GM12873 (cell line): ENCODE measurements around the gene SPATS2L.

Source experiments
- TF ChIP-seq, protein P1 (sequence below): IDR thresholded peaks from 2 replicates; pipeline ENCODE4 v1.5.1; 2012; ENCODE audit warnings: low read depth, mild to moderate bottlenecking, moderate library complexity, low read length, control low read depth; ENCODE audit not compliant: insufficient read depth; ENCODE audit errors: missing control alignments

Gene SPATS2L

DNA sequence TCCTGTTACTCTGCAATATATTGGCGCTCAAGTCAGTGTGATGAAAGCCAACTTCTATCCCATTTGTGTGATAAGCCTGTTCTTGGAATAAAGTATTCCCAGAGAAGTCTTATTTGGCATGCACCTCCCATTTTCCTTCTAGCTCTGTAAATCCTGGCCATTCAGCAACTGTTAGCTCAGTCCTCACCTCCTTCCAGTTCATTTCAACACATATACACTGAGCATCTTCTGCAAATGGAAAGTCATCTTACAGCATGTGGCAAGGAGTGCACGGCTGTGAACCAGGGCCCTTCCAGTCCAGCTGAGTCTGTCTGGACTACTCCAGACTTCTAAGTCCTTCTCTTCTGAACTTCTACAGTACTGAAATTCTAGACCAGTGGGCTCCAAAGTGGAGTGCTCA is 53.1 kb downstream of the SPATS2L start:
- TF ChIP-seq, protein P1, sequence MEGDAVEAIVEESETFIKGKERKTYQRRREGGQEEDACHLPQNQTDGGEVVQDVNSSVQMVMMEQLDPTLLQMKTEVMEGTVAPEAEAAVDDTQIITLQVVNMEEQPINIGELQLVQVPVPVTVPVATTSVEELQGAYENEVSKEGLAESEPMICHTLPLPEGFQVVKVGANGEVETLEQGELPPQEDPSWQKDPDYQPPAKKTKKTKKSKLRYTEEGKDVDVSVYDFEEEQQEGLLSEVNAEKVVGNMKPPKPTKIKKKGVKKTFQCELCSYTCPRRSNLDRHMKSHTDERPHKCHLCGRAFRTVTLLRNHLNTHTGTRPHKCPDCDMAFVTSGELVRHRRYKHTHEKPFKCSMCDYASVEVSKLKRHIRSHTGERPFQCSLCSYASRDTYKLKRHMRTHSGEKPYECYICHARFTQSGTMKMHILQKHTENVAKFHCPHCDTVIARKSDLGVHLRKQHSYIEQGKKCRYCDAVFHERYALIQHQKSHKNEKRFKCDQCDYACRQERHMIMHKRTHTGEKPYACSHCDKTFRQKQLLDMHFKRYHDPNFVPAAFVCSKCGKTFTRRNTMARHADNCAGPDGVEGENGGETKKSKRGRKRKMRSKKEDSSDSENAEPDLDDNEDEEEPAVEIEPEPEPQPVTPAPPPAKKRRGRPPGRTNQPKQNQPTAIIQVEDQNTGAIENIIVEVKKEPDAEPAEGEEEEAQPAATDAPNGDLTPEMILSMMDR, result no peak

DNA sequence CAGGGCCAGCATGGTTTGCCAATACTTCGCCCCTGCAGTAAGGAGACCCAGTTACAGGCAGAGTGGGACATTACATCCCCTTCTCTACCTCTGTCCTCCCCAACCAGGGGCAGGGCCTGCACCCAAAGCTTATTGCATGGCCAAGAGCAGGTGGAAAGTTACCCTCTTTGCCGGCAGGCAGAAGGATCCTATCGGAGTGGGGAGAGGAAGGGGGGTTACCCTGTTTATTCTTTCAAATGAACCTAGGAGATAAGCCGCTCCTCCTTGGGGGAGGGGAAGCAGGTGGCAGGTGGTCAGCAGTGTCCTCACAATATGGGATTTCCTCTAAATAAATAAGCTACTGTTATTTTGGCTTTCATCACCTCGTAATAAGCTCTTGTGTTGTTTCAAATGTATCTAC is 53.9 kb downstream of the SPATS2L start:
- TF ChIP-seq, protein P1, result no peak

DNA sequence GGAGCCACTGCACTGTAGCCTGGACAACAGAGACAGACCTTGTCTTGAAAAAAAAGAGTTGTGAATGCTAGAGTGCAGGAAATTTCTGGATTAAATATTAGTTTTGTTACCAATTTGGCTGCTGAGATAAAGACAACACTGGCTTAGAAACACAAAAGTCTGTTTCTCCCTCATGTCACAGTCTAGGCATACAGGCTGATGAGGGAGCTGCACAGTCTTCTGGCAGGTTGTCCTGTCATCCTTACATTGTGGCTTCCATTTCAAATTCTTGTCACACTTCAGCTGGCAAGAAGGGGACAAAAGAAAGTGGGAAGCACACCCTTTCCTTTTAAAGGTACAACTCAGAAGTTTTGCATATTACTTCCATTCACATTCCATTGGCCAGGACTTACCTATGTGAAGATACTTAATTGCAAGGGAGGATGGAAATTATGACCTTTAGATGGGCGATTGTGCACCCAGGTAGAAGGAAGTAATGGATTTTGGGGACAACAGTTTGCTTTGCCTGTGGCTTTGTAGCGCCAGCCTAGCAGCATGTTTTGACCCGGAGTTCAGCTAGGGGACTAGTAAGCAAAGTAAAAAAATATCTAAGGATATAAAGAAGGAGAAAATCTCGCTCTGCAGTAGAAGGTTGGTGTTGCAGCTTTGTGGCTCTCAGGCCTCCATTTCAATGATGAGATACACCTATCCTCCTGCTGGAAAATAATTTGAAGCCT is 55.9 kb downstream of the SPATS2L start:
- TF ChIP-seq, protein P1, result no peak

DNA sequence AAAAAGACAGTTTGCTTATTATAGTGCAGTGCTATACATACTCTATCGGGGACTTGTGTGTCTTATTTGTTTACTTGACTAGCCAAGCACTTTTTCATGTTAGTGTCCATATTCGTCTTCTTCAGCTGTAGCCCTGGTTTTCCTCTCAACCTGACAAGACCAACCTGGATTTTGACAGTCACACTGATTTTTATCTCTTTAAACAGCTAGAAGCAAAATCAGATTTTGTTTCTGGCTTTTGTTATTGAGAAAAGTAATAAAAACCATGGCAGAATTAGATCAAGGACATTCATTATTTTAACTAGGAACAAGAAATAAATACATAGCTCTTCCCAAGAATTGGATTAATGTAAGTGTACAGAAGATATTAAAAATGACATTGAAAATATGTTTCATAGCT is 56.8 kb downstream of the SPATS2L start:
- TF ChIP-seq, protein P1, result no peak

DNA sequence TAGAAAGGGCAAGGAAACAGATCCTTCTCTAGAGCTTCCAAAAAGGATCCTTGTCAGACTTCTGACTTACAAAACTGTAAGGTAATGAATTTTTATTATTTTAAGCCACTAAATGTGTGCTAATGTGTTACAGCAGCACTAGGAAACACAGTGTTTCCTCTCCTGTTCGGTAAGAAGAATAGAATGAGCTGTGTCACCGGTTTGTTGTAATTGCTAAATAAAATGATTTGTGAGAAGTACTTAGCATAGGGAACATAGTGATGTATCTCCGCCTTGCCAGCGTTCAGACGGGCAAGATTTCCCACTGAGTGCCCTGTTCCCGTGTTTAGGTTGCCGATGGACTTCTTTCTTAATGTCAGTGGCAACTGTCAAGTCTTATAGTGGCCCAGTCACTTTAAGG is 57.6 kb downstream of the SPATS2L start:
- TF ChIP-seq, protein P1, result no peak

DNA sequence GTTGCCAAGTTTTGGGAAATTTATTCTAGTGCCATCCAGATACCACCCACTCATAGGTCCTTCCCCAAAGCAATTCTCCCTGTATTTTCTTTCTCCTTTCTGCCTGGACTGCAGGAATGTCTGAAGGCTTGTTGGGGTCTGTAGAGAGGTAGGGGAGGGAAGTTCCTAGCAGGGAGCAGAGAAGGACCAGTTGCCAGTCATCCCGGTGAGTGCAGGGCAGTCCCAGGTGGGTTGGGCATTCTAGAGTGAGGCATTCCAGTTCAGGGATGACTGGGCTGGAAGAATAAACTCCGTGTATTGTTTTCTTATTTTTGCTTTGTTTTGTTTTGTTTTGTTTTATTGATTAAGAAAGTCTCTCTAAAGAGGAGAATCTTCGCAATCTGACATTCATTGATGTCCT is 58.1 kb downstream of the SPATS2L start:
- TF ChIP-seq, protein P1, result no peak

DNA sequence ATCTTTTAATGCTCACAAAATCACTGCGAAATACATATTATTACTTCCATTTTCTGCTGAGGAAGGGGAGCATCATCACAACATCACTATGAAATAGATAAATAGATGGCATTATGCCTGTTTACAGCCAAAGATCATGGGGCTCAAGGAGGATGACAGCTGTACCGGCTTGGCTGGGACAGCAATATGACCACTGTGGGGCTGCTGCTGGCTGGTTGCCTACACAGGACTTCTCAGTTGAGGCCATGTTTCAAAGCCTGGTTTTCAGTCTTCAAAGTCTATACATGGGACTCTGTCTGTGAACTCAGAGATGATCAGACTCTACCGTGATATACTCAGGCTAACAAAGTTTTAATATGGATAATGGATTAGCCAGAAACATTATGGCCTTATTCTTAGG is 58.7 kb downstream of the SPATS2L start:
- TF ChIP-seq, protein P1, result no peak
